GM21381 (cell line): ENCODE results near the gene CALD1.

Source experiments
- ATAC-seq: cut with Tn5 transposase; IDR thresholded peaks from one replicate; pipeline ENCODE4 v1.9.1; 2021; ENCODE audit warnings: mild to moderate bottlenecking, moderate library complexity; ENCODE audit not compliant: unreplicated experiment

The CALD1 gene

GRCh38 chr7:134778941-134779740 is at the start of gene CALD1:
TSS of gene CALD1 (plus strand) at chr7:134779634. CDS start at chr7:134867734, 88,100 bp downstream.
- no peak for ATAC-seq

- no peak for ATAC-seq
Observed at GRCh38 chr7:134729895-134730294, 49.5 kb upstream of the CALD1 start.

- no peak for ATAC-seq
Observed at GRCh38 chr7:134730411-134730829, 49.0 kb upstream of the CALD1 start.

GRCh38 chr7:134731616-134732015 is 47.8 kb upstream of the CALD1 start:
- no peak for ATAC-seq

- ATAC-seq: no peak
Observed at GRCh38 chr7:134732728-134733127, 46.7 kb upstream of the CALD1 start.

GRCh38 chr7:134736381-134736780 is 43.1 kb upstream of the CALD1 start:
- no peak for ATAC-seq

- no peak for ATAC-seq
Observed at GRCh38 chr7:134737566-134738345, 41.7 kb upstream of the CALD1 start.

- no peak for ATAC-seq
Observed at GRCh38 chr7:134739362-134739761, 40.1 kb upstream of the CALD1 start.

GRCh38 chr7:134740376-134740775 is 39.1 kb upstream of the CALD1 start:
- no peak for ATAC-seq

- ATAC-seq: no peak
Observed at GRCh38 chr7:134741907-134742635, 37.4 kb upstream of the CALD1 start.

- ATAC-seq: no peak
Observed at GRCh38 chr7:134742688-134743350, 36.6 kb upstream of the CALD1 start.

- no peak for ATAC-seq
Observed at GRCh38 chr7:134744569-134744968, 34.9 kb upstream of the CALD1 start.

- ATAC-seq: no peak
Observed at GRCh38 chr7:134747326-134747725, 32.1 kb upstream of the CALD1 start.

GRCh38 chr7:134750083-134751062 is 29.1 kb upstream of the CALD1 start:
- ATAC-seq: peak; percentile 81

GRCh38 chr7:134752006-134752760 is 27.3 kb upstream of the CALD1 start:
- ATAC-seq: no peak

- ATAC-seq: no peak
Observed at GRCh38 chr7:134755422-134756022, 23.9 kb upstream of the CALD1 start.

- ATAC-seq: no peak
Observed at GRCh38 chr7:134757938-134758337, 21.5 kb upstream of the CALD1 start.

GRCh38 chr7:134758981-134759380 is 20.5 kb upstream of the CALD1 start:
- ATAC-seq: no peak

GRCh38 chr7:134761266-134761665 is 18.2 kb upstream of the CALD1 start:
- no peak for ATAC-seq
